Measurements from ENCODE around the gene DFFB. TPM values are rescaled to one million over a fixed set of nuclear protein-coding genes. Genes with fewer than 3 reads are reported as not detected.
"Not testable (repeated sequence)": the region's sequence is repeated elsewhere in the genome, so short reads cannot be mapped to it uniquely, and the experiment has no call there.

Gene DFFB, protein sequence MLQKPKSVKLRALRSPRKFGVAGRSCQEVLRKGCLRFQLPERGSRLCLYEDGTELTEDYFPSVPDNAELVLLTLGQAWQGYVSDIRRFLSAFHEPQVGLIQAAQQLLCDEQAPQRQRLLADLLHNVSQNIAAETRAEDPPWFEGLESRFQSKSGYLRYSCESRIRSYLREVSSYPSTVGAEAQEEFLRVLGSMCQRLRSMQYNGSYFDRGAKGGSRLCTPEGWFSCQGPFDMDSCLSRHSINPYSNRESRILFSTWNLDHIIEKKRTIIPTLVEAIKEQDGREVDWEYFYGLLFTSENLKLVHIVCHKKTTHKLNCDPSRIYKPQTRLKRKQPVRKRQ
- total RNA-seq = 1 to 10 TPM; 9.0 to 9.5 TPM

DNA sequence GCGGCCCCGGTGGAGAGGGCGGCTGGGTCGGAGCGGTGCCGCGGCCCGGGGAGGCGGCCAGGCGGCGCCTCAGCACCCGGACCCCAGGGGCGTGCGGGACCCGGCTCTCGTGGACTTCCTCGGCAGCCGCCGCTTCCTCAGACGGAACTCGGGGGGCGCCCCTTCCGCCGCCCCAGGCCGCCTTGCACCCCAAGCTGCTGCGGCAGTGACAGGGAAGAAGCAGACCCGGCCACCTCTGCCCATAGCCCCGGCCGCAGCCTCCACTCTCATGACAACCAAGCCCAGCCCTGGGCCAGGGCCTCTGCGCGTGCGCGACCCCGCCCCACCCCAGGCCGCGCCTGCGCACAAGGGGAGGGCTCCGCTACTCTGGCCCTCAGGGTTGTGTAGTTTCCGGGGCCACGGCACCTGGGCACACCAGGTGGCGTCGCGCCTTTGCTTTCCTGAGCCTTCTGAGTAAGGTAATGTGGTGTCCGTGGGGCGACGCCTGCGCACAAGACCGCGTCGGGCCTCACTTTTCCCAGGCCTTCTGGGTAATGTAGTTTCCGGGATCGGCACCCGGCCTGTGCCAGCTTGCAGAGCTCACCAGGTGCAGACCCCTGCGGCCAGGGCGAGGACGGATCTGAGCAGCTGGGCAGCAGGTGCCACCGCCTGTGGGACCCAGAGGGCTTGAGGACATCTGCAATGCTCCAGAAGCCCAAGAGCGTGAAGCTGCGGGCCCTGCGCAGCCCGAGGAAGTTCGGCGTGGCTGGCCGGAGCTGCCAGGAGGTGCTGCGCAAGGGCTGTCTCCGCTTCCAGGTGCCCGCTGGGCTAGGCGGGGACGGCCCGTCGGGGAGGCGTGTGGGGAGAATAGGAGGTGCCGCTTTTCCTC lies at the start of gene DFFB, which contains the start of gene CEP104:
Gene DFFB (plus strand): TSS at position 554 of the 868 bp plus-strand sequence. CDS start 128 bp downstream, at position 682.
Gene CEP104 (minus strand): TSS at position 289 of the 868 bp plus-strand sequence. CDS start 4,804 bp downstream, outside the sequence.
- no peaks in the 10 kb centered on the region for H3K27me3 Mint-ChIP-seq
- peaks cover 5% of the 10 kb centered on the region for H3K36me3 Mint-ChIP-seq (ENCODE audit: low read depth)
- peak; percentile 97 for DNase-seq
- peak within 1 kb of the TSS; percentile 72 for H3K27ac Mint-ChIP-seq
- H3K4me3 Mint-ChIP-seq = peak within 1 kb of the TSS; percentile 84
- H3K9me3 Mint-ChIP-seq = no peaks in the 10 kb centered on the region
- ChIA-PET POLR2A (interaction anchor here (1.0 to 2.5 kb wide), 8 partner anchors 26 to 61 kb away, joined by 3 to 21 read pairs (median 3); partner anchors contain the start of genes C1orf174 and LRRC47), CTCF (interaction anchor here (0.7 to 2.2 kb wide), 9 partner anchors 20 to 366 kb away, joined by 3 to 17 read pairs (median 6); partner anchors contain the start of genes C1orf174 and LRRC47)
- peaks cover 33% of the 10 kb centered on the region for H3K4me1 Mint-ChIP-seq

DNA sequence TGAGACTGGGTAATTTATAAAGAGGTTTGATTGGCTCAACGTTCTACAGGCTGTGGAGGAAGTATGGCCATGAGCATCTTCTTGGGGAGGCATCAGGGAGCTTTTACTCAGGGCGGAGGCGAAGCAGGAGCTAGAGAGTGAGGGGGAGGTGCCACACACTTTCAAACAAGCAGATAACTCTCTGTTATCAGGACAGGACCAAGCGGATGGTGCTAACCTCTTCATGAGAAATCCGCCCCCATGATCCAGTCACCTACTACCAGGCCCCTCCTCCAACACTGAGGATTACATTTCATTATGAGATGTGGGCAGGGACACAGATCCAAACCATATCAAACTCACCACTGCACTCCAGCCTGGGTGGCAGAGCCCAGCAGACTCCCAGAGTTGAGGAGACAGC lies 49.5 kb upstream of the DFFB start:
- Mint-ChIP-seq H3K4me3 (no peak overlapping the region), H3K27me3 (no peaks in the 10 kb centered on the region), H3K4me1 (no peaks in the 10 kb centered on the region), H3K9me3 (peaks cover 4% of the 10 kb centered on the region), H3K36me3 (ENCODE audit: low read depth) (no peaks in the 10 kb centered on the region), H3K27ac (no peak overlapping the region)
- CTCF ChIA-PET = no interaction called here
- DNase-seq = no peak
- POLR2A ChIA-PET = no interaction called here

DNA sequence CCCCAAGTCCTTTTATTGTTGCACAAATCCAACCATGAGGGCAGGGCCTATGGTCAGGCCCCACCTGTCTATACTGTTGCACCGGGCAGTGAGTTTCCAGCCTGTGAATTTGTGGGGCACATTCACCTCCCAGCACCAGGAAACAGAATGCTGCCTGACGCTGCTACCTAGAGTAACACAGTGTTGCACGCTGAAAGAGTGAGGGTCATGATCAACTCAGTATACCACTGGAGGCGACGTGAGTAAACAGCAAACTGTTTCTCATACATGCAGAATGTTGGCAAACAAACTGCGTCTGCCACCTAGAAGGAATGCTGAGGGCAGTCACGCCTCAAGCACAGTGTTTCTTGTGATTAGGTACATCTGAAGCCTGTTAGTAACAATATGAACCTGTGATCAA lies 47.6 kb upstream of the DFFB start:
- no peak for DNase-seq
- ChIA-PET POLR2A (no interaction called here), CTCF (no interaction called here)
- Mint-ChIP-seq H3K9me3 (peaks cover 4% of the 10 kb centered on the region), H3K4me3 (no peak overlapping the region), H3K27me3 (no peaks in the 10 kb centered on the region), H3K27ac (no peak overlapping the region), H3K4me1 (no peaks in the 10 kb centered on the region), H3K36me3 (ENCODE audit: low read depth) (no peaks in the 10 kb centered on the region)

DNA sequence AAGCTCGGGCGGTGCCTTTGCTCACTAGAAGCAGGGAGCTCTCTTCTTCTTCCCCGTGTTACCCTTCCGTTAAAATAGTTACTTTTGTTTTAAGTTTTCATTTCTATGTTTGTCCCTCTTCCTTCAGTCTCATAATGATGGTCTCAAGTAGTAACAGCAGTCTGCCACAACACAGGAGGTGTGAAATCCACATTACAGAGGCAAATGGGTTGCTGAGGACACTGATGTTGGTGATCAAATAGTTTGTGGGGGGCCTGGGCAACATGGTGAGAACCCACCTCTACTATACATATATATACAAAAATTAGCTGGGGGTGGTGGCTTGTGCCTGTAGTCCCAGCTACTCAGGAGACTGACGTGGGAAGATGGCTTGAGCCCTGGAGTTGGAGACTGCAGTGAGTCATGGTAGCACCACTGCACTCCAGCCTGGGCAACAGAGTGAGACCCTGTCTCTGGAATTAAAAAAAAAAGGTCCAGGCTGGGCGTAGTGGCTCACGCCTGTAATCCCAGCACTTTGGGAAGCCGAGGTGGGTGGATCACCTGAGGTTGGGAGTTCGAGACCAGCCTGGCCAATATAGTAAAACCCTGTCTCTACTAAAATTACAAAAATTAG lies 47.0 kb upstream of the DFFB start:
- H3K27me3 Mint-ChIP-seq; DNase-seq; H3K4me3 Mint-ChIP-seq; CTCF ChIA-PET; POLR2A ChIA-PET; H3K36me3 Mint-ChIP-seq (ENCODE audit: low read depth); H3K4me1 Mint-ChIP-seq; H3K9me3 Mint-ChIP-seq; H3K27ac Mint-ChIP-seq: not testable (repeated sequence)

DNA sequence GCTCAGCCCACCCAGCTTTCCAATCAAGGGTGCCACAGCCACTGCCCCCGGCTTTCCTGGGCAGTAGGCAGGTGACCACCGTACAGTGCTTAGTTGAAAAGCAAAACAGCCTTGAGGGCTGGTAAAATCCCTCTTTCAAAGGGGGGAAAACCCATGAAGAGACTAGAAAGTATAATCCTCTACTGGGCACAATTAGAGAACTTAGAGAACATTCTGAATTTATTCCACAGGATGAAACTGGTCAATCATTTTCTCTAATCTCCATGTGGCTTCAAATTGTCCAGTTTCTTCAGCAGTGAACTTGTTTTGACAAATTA lies 45.7 kb upstream of the DFFB start:
- H3K4me3 Mint-ChIP-seq = no peak overlapping the region
- no peak for DNase-seq
- POLR2A ChIA-PET = no interaction called here
- no peaks in the 10 kb centered on the region for H3K36me3 Mint-ChIP-seq (ENCODE audit: low read depth)
- H3K27me3 Mint-ChIP-seq = no peaks in the 10 kb centered on the region
- peaks cover 4% of the 10 kb centered on the region for H3K9me3 Mint-ChIP-seq
- no peak overlapping the region for H3K27ac Mint-ChIP-seq
- CTCF ChIA-PET = interaction anchor here (0.7 kb wide), 1 partner anchor 10 kb away, joined by 4 read pairs; no protein-coding TSS in a partner anchor
- H3K4me1 Mint-ChIP-seq = no peaks in the 10 kb centered on the region

DNA sequence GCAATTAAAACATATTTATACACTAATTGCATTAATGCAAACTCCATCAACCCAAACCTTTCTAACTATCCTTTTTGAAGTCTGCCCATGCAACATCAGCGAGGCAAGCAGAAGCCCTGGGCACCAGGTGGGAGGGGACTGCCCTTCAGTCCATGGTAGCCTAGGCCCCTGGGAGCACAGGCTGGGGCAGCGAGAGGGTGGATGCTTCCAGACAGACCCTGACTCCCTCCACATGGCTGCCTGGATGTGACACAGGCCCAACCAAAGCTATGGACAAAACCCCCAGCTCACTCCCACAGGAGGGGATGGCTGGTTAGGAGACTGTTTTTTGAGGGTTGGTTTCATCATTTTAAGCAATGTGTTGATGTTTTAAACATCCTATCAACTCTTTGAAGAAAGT lies 43.2 kb upstream of the DFFB start:
- ChIA-PET POLR2A (no interaction called here), CTCF (no interaction called here)
- Mint-ChIP-seq H3K36me3 (ENCODE audit: low read depth) (no peaks in the 10 kb centered on the region), H3K9me3 (no peaks in the 10 kb centered on the region), H3K4me3 (no peak overlapping the region), H3K4me1 (no peaks in the 10 kb centered on the region), H3K27me3 (no peaks in the 10 kb centered on the region), H3K27ac (no peak overlapping the region)
- DNase-seq = no peak

DNA sequence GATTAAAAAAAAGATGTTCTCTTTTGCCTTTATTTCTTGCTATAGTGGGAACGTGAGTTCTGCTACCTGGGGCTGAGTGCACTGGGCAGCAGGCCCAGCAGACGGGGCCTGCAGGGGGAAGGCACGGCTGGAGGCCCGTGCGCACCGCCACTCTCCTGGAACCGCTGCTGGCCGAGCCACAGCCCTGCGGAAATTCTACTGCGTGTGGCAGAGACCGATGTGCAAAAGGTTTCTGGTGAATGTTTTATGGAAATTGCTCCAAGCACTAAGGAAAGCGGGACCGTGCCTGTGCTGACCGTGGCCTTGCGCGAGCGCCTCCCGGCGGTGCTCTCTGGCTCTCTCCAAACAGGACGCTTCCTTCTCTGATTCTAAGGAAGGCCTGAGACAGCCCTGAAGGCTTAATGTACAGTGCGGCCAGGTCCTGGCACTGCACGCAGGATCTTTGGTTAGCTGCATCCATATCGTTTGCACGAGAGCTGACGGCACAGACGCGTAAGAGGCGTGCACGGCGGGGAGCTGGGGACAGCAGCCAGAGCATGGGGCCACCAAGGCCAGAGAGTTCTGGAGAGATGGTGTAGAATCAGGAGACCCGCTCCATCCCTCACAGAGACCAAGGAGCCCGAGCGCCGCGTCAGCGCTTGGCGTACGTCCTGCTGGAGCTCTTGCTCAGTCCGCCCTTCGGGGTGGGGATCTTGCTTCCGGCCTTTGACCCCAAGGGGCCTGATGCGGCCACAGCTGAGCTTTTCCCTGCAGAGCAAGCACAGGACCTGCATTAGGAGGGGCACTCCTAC lies 42.3 kb upstream of the DFFB start:
- H3K27me3 Mint-ChIP-seq = no peaks in the 10 kb centered on the region
- no peak for DNase-seq
- H3K4me1 Mint-ChIP-seq = no peaks in the 10 kb centered on the region
- H3K36me3 Mint-ChIP-seq (ENCODE audit: low read depth) = no peaks in the 10 kb centered on the region
- no peak overlapping the region for H3K4me3 Mint-ChIP-seq
- ChIA-PET POLR2A (no interaction called here), CTCF (no interaction called here)
- no peak overlapping the region for H3K27ac Mint-ChIP-seq
- no peaks in the 10 kb centered on the region for H3K9me3 Mint-ChIP-seq

DNA sequence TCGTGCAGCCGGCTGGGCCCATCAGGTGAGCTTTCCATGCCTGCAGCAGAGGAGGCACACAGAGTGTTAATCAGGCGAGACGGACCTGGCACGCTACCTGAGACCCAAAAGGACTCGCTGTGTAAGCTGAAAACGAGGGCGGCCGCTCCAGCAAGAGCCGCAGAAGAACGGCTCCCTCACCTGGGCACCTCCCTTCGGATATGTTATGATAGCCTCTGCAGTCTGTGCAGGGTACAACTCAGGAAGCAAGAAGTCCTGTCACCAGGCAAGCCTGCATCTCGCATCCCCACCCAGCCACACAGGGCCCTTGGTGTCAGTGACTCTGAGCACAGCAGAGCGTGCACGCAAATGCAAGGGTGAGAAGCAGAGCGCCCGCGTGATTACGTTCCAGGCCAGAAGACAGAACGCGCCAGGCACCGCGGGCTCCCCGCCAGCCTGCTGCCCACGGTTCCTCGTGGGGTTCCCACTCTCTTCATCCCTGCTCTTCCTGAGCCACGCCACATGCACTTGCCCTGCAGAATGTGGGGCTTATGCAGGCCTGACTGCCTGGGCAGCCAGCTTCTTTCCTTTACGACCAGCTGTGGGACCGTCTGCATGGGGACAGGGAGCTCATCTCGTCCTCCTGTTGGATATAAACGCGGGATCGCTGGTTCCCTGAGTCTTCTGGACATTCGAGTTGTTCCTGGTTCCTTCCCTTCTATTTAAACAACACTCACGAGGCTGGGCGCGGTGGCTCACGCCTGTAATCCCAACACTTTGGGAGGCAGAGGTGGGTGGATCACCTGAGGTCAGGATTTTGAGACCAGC lies 40.7 kb upstream of the DFFB start:
- Mint-ChIP-seq H3K27me3 (no peaks in the 10 kb centered on the region), H3K9me3 (no peaks in the 10 kb centered on the region), H3K4me1 (no peaks in the 10 kb centered on the region), H3K36me3 (ENCODE audit: low read depth) (no peaks in the 10 kb centered on the region), H3K4me3 (no peak overlapping the region), H3K27ac (no peak overlapping the region)
- POLR2A ChIA-PET = no interaction called here
- CTCF ChIA-PET = no interaction called here
- DNase-seq = no peak

DNA sequence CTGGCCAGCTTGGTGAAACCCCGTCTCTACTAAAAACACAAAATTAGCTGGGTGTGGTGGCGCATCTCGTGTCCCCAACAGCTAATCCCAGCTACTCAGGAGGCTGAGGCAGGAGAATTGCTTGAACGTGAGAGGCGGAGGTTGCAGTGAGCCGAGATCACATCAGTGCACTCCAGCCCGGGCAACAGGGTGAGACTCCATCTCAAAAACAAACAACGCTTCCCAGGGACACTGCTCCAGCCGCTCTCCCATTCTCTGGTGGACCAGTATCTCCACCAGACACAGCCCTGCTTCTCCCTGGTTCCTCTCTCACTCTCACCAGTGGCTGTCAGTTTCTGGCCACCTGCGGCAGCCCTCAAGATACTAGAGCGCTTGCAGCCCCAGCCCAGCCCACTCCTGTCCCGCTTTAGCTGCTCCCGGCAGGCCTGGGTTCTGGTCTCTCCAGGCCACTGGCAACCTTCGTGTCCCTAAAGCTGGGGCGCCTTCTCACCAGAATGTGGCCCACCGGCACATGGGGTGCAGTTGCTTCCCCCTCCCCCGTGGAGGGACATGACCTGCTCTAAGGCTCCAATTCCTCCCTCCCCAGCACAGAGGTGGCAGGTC lies 40.0 kb upstream of the DFFB start:
- ChIA-PET POLR2A (no interaction called here), CTCF (no interaction called here)
- Mint-ChIP-seq H3K4me1 (no peaks in the 10 kb centered on the region), H3K27ac (no peak overlapping the region), H3K9me3 (no peaks in the 10 kb centered on the region), H3K27me3 (no peaks in the 10 kb centered on the region), H3K4me3 (no peak overlapping the region), H3K36me3 (ENCODE audit: low read depth) (no peaks in the 10 kb centered on the region)
- DNase-seq = no peak

DNA sequence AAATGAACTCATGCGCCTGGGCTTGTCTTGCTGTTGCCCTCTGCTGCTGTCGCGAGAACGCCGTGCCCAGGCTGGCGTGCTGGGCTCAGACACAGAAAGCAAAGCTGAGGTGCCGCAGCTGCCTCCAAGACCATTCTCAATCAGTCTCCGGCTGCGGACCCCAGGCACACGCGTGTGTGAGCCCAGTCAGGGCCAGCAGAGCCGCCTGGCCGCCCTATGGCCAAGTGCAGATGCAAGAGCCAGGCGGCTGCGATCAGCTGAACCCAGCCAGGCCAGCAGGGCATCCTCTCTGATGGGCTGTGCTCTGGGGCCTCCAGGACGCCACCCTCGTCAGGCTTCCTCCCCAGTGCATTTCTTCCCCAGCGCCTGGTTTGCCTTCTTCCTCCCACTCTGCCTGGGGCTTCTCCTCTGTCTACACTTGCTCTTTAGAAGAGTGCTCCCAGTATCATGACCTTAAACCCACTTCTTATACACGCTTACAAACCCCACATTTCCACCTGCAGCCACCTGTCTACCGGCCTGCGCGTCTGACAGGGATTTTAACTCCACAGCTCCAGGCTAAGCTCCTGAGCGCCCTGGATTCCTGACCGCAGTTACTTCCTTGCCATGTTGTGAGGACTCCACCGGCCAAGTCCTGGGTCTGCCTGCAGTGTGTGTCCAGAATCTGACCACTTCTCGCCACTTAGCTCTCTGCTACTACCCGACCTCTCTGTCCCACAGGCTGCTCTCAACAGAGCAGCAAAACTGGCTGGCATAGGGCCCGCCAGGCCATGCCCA lies 39.3 kb upstream of the DFFB start:
- ChIA-PET CTCF (no interaction called here), POLR2A (no interaction called here)
- Mint-ChIP-seq H3K4me1 (no peaks in the 10 kb centered on the region), H3K9me3 (no peaks in the 10 kb centered on the region), H3K4me3 (no peak overlapping the region), H3K27me3 (no peaks in the 10 kb centered on the region), H3K36me3 (ENCODE audit: low read depth) (no peaks in the 10 kb centered on the region), H3K27ac (no peak overlapping the region)
- no peak for DNase-seq

DNA sequence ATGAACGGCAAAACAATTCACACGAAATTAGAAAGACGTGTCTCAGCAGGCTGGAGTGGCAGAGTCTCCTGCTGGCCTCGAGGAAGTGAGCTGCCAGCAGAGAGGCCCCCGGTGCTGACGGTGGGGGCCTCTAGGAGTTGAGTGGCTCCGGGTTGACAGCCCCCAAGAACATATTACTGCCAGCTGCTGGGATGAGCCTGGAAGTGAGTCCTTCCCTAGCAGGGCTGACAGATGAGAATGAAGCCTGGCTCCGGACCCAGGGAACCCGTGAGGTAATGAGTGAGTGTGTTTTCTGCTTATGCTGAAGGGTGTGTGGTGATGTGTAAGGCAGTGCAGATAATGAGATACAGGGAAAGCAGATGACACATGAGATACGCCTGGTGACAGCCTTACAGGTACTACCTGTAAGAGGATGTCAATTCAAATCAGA lies 37.5 kb upstream of the DFFB start:
- ChIA-PET POLR2A (no interaction called here), CTCF (no interaction called here)
- H3K9me3 Mint-ChIP-seq = no peaks in the 10 kb centered on the region
- no peaks in the 10 kb centered on the region for H3K27me3 Mint-ChIP-seq
- H3K27ac Mint-ChIP-seq = no peak overlapping the region
- H3K4me1 Mint-ChIP-seq = no peaks in the 10 kb centered on the region
- H3K36me3 Mint-ChIP-seq (ENCODE audit: low read depth) = peaks cover 5% of the 10 kb centered on the region
- no peak for DNase-seq
- H3K4me3 Mint-ChIP-seq = no peak overlapping the region

Measured in activated CD4-positive, alpha-beta memory T cell treated with anti-CD3 and anti-CD28 coated beads, Interleukin-2, amount 10 ng/mL, durations not matched to agents 7 days and 5 days (primary cell).